Epidermal melanocyte (primary cell): Measurements from ENCODE around the gene FRYL.
"Not testable (repeated sequence)": the region's sequence is repeated elsewhere in the genome, so short reads cannot be mapped to it uniquely, and the experiment has no call there.

ENCODE experiments used
- DNase-seq: peaks from one replicate; pipeline ENCODE4 v3.0.0; 2011; ENCODE audit warnings: low spot score; ENCODE audit not compliant: insufficient read length

FRYL gene

DNA sequence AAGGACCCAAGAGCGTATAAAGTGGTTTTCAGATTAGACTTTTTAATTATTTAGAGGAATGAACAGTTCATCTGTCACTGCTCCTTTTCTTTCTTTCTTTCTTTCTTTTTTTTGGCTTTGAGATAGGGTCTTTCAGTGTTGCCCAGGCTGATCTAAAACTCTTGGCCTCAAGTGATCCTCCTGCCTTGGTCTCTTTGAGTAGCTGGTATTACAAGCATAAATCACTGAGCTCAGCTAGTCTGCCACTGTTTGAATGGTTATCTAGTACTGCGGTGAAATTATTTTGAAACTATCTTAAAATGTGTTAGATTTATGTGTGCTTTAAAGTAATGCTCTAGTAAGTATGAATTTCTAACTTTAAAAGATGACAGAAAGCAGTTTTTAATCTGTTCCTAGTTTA, 6.5 kb upstream of the FRYL start:
- no peak for DNase-seq

DNA sequence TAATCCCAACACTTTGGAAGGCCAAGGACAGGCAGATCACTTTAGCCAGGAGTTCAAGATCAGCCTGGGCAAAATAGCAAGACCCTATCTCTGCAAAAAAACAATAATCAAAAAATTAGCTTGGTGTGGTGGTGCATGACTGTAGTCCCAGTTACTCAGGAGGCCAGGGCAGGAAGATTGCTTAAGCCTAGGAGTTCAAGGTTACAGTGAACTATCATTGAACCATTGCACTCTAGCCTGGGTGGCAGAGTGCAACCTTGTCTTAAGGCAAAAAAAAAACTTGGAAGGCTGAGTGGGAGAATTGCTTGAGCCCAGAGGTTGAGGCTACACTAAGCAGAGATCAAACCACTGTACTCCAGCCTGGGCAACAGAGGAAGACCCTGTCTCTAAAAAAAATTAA, 5.2 kb upstream of the FRYL start:
- DNase-seq, result no peak

DNA sequence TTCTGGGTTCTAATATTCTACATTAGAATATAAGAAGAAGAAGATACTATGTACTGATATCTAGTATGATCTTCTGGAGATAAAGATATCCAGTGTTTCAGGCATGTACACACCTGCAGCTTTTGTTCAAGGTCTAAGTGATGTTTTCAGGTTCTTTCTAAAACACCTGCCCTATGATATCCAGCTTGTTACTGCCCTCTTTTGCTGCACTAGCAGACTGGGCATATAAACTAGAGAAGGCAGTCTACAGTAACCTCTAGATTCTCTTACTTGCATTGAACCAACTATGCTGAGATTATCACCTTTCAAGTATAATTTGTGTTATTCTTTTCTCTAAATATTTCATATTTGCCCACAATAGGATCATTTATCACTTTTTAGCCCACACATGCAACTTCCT, 1.9 kb upstream of the FRYL start:
- DNase-seq, result no peak

DNA sequence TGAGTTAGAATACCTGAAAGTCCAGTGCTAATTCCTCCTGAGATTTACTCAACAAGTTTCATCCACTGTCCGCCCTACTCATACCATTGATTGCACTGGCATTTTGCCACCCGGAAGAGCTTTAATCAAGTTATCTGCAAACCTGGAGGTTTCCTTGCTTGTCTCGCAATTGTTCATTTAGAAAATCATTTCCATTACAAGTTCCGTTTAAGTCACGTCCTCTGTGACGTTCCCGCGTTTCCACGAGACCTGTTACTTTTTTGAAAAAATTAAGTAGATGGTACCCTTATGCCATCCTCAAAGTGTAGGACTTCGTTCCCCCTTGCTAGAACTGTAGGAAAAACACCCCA, 761 bp upstream of the FRYL start:
- DNase-seq, result no peak

DNA sequence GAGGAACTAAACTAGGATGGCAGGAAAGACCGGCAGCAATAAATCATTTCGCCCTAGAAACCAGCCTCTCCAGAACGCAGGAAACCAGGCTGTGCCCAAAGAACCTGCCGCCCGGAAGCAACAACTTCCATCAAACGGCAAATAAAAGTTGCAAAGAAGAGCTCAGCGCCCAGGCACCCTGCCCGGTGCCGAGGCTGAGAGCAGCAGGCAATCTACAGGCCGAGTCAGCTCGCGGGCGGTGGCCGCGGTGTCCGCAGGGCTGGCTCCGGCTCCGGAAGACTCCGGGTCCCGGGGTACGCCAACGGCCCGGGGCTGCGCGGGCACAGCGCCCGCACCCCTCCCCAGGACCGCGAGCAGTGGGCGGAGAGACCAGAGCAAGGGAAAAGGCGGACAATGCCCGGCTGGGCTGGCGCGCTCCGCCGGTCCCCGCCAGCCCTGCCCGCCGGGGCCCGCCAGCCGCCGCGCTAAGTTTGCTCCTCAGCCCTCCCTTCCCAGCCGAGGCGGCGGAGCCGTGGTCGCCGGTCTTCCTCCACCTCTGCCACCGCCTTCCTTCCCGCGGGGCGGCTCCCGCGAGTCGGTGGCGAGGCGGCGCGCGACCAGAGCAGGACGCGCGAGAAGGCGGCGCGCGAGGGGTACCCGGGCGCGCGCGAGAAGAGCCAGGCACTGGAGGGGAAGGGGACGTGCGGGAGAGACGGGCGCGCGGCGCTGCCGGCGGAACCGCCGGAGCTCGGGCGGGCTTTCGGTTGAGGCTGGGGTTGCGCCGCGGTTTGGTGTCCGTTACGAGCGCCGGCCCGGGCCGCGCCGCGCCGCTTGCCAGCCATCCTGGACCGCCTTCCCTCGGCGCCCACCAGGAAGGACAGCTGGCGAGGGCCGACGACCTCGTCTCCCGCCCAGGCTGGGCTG, 733 bp downstream of the FRYL start:
- DNase-seq, result no peak

DNA sequence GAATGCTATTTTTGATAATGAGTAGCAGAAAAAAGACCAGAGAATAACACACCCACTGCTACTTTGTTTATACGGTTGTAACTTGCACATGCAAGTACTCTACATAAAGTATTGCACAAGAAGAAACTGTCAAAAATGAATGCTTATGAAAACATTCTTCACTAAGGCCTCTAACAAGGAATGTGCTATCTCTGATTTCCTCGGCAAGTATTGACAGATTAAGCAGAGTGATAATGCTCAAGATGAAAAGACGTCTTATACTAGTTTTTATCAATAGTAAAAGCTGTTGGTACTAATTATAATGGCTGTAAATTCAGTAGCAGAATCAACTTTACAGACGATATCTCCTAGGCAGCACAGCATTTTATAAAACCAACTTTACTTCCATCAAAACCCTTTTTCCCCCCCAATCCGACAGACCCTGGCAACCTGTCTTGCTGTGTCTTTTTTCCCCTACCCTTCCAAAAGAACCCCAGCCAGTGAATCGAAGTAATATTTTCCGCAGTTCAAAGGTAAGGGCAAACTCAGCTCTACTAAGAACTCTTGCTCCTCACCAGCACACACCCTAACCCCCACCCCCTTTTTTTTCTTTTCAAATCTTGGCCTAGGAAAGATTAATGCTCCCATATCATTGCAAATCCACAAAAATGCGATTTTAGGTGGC, 1.5 kb downstream of the FRYL start:
- DNase-seq, result no peak

DNA sequence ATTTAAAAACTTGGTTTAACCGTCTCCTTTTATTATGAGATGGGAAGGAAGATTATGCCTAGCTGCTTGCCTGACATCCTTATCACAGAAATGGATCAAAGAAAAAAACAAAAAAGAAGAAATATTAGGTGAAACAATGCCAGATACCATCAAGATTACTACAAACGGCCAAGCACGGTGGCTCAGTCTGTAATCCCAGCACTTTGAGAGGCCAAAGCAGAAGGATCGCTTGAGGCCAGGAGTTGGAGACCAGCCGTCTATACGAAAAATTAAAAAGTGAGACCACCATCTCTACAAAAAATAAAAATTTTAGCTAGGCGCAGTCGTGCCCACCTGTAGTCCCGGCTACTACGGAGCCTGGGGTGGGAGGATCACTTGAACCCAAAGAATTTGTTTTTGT, 2.3 kb downstream of the FRYL start:
- no peak for DNase-seq

DNA sequence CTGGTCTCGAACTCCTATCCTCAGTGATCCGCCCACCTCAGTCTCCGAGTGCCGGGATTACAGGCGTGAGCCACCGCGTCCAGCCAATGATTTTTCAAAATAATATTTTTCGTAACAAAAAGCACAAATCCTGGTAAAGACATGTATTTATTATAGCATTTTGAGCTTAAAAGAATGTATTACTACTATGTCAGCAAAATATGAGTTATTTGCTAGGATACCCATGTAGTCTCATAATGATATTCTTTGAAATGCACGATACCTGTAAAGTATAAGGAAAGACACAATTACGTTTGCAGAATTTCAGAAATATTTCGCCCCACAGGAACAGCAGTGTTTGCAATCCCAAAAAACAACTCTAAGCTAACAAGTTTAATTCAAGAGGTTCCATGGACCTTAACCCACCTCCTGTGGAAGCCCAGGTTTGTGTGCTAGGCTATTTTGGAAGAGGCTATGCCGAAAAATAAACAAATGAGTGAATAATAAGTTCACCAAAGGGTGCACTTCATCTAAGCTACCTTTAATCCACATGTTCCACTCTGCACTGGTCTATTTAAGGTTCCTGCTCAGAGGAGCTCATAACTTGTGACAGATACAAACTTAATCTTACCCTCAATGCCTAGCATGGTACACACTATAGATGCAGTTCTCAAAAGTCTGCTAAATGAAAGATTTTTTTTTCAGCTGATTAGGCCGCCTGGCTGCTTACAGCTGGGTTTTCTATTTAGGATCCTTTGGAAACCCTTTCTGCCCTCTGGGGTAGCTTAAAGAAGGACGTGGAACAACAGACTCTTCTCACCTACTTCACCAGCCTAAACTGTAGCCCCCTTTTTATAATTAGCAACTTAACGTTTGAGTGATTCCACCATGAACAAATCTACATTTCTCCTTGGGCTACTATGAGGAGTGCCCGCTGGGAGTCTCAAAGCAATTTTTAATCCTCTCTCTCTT, 5.0 kb downstream of the FRYL start:
- DNase-seq, result no peak

DNA sequence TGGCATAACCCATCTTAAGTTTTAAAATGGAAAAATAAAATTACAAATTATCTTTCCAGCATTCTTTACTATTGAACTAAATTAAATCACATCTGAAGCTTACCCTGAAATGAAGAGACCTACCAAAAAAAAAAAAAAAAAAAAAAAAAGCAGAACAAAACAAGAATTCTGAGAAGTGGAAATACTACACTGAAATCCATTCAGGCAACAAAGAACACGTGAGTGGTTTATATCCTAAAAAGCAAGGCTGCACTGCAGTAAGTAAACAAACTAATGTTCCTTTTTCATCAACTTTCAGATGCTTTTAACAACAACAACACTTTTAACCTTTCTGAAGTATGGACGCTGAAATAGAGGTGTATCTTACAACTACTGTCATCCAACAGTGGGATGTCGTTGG, 7.5 kb downstream of the FRYL start:
- DNase-seq, result no peak

DNA sequence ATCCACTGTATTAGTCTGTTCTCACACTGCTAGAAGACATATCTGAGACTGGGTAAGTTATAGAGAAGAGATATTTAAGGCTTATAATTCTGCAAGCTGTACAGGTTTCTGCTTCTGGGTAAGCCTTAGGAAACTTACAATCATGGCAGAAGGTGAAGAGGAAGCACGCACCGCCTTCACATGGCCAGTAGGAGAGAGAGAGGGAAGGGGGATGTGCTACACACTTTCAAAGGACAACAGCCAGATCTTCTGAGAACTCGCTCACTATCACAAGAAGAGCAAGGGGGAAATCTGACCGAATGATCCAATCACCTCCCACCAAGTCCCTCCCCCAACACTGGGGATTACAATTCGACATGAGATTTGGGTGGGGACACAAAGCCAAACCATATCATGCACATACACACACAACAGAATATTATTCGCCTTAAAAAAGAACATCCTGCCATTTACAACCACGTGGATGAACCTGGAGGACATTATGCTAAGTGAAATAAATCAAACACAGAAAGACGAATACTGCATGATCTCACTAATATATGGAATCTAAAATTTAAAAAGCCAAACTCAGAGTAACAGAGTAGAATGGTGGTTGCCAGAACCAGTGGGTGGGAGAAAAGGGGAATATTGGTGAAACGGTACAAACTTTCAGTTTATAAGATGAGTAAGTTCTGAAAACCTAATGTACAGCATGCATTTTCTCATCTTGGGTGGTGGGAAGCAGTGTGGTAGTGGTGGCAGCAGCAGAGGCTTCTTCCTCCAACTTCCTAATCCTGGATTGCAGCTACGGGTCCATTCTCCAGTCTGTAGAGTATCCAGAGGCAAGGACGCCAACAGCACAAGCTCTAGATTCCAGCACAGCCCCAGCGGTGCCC, 12.8 kb downstream of the FRYL start:
- DNase-seq, result no peak

DNA sequence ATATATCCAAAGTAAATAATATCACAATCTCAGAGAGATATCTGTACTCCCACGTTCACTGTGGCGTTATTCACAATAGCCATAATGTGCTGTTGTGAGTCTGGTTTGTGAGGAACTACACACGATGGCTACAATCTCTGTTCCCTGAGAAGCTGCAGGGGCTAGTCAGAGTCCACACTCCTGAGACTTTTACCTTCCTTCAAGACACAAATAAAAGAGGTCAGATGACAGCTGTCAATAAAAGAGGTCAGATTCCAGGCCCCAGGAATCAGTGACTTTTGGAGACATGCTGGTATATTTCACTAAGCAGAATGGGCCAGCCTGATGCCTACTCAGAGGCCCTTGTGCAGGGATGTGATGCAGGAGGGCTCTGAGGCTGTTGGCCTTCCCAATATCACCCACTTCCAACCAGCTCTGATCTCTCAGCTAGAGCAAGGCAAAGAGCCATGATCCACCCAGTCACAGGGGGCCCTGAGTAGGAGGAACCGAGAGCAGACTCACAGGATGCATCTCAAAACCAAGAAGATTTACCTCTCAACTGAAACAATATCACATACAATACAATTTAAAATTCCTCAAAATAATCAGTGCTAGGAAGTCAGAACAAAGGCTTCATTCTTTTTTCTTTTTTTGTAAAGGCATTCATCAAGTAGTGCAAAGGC, 13.8 kb downstream of the FRYL start:
- DNase-seq, result no peak

DNA sequence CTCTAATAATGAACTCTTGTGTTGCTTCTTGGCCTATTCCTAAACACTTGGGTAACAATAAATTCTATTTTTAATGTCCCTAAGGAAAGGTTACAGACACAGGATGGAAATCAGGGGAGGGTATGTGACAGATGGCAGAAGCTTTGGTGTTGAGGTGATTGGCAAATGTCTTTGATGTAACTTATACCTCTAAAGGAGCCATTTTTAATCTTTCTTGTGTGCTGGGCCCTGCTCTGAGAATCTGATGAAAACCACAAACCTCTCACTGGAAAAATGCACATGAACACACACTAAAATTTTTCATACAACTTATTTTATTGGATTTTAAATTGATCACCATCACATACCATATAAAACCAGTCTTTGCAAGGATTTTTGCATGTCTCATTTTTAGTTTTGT, 17.7 kb downstream of the FRYL start:
- no peak for DNase-seq

DNA sequence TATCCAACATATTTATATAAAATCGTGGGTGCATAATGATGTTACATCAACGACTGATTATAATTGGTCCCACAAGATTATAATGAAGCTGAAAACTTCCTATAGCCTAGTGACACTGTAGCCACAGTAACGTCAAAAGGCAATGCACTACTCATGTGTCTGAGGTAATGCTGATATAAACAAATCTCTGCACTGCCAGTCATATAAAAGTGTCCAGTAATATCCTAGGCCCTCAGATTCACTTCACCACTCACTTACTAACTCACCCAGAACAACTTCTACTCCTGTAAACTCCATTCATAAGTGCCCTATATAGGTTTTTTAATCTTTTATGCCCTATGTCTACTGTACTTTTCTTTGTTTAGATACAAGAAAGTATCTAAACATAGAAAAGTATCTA, 18.8 kb downstream of the FRYL start:
- no peak for DNase-seq

DNA sequence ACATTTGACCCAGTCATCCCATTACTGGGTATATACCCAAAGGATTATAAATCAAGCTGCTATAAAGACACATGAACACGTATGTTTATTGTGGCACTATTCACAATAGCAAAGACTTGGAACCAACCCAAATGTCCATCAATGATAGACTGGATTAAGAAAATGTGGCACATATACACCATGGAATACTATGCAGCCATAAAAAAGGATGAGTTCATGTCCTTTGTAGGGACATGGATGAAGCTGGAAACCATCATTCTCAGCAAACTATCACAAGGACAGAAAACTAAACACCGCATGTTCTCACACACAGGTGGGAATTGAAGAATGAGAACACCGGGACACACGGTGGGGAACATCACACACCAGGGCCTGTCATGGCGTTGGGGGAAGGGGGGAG, 21.4 kb downstream of the FRYL start:
- DNase-seq, result not testable (repeated sequence)

DNA sequence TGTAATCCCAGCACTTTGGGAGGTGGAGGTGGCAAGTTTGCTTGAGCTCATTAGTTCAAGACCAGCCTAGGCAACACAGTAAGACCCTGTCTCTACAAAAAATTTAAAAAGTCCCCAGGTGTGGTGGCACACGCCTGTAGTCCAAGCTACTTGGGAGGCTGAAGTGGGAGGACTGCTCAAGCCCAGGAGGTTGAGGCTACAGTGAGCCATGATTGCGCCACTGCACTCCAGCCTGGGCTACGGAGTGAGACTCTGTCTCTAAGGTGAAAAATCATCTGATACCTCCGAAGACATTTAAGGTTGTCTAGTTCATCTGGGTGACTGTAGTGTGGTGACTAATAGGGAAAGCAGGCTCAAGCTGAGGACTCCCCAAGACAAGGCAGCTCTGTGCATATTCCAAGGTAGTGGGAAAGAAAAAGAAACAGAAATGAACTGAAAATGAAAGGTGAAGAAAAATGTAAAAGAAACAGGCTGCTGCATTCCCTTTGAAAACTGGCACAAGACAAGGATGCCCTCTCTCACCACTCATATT, 23.3 kb downstream of the FRYL start:
- DNase-seq, result no peak

DNA sequence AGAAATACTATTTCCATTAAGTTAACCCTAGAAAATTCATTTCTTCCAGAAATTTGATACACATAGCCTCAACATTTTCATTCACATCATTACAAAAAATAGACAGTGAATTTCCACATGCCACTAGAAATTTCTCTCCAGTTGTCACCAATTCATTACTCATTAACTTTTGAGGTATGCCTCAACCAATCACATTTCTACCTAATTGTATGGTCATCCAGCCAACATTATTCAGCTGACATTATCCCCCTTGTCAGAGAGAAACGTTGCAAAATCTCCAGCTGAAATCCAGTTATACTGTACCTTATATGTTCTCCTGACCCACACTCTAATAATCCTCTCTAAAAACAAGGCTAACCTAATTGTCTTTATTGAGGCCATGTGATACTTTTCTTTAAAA, 24.8 kb downstream of the FRYL start:
- DNase-seq, result no peak

DNA sequence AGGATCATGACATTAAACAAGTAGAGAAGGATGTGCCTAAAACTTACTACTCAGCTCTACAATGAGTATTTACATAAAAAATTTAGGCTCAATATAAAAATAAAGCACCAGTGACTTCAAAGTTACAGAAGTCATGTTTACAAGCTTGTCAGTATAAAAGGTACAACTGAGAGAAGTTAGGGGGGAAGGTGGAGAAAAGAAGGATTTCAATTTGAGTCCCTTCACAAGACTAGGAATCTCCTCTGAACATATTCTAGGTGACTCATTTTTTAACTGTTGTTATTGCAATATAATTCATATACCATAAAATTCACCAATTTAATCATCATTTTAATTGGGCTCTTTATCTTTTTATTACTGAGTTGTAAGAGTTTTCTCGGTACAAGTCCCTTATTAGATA, 26.9 kb downstream of the FRYL start:
- no peak for DNase-seq

DNA sequence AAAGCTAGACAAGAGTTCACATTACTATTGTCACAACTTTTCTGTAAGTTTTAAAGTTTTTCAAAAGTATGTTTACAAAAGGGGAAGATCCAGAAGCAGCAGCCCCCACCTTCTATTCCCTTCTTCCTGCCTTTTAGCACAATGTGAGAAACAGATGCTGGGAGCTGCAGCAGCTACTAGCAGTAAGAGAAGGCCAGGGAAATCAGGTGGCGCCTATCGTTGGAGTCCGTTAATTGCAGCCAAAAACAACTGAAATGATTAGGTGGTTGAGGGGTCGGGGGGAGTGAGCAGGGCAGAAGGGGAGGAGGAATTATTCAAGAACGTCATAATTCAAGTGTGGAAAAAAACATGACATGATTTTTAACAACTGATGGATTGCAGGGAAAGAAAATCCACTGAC, 27.4 kb downstream of the FRYL start:
- DNase-seq, result no peak

DNA sequence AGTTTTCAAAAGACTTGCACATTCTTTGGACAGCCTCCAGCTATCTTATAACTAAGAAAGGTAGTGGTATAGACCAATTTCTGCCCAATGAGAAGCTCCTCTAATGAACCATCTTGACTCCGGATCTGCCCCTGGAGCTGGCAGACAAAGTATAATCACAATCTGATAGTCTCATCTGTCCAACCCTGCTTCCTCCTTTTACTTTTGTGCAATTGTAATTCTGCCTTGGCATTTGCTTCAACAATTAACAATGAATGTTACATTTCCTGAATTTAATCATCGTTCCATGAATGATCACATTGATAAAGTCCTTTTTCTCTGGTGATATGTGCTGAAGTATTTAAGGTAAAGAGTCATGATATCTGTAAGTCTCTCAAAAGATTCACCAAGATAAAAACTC, 27.8 kb downstream of the FRYL start:
- no peak for DNase-seq

DNA sequence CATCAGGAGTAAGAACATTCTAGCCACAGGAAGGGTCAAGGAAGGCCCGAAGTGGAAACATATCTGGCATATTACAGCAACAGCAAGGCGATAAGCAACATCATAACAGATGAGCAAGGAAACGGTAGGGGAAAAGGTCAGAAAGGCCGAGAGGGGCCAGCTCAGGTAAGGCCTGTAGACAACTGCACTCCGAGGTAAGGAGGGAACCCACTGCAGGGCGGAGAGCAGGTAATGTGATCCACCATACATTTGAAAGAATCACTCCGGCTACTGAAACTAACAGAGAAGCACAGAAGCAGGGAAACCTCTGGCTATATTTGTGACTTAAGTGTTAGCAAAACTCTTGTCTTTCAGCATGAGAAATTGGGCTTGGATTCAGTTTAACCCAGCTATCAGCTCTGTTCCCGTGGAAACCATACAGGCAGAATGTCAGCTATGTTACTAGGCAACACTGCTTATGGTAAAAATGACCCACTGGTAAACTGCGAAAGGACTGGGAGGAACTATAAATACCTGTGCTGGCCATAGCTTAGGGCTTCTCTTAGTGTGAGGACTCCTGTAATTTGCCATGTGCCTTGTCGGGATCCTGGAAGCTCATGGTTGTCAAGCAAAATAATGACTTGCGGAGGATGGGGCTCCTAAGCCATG, 31.0 kb downstream of the FRYL start:
- no peak for DNase-seq
